AG09309 (cell line): ENCODE results near the gene RLN3.

Experiments
- DNase-seq: peaks from one replicate; pipeline ENCODE4 v3.0.0-alpha.2; 2010; ENCODE audit warnings: low read depth
- H3K4me3 ChIP-seq: 2 replicates; pipeline ENCODE4 v1.5.1; 2011; ENCODE audit warnings: mild to moderate bottlenecking, low read depth, low read length, moderate library complexity; ENCODE audit not compliant: control insufficient read depth
- TF ChIP-seq, protein P1 (sequence below): IDR thresholded peaks from 2 replicates; pipeline ENCODE4 v1.5.1; 2011; ENCODE audit warnings: mild to moderate bottlenecking, low read depth, low read length, inconsistent platforms; ENCODE audit not compliant: insufficient read depth, control insufficient read depth; ENCODE audit errors: missing control alignments

The RLN3 gene

DNA sequence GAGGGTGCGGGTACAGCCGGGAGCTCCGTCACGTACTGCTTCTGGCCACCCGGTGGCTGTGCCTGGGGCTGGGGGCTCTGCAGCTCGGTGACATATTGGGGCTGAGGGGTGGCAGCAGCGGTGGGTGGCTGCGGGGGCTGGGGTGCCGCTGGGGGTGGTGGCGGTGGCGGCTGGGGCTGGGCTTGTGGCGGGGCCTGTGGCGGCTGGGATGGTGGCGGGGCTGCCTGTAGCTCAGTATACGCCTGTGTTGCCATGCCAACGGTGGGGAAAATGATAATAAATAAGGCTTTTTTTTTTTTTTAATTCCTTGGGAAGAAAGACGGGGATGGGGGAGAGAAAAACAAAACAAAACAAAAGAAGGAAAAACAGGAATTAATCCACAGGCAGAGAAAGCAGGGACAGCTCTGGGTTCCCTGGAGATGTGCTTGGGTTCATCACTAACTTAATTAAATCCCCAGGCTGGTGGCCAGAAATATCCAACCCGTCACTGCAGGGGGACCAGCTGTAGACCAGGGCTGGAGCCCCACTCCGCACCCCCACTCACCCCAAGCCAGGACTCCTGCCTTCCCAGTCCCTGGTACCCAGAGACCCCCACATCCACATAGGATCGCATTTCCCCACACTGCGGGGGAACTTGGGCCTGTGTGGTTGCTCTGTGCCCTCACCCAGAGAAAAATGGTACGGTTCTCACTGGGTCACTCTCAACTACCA, 34.2 kb upstream of the RLN3 start:
- H3K4me3 ChIP-seq: no peak overlapping the region
- no peak for DNase-seq
- TF ChIP-seq, protein P1, sequence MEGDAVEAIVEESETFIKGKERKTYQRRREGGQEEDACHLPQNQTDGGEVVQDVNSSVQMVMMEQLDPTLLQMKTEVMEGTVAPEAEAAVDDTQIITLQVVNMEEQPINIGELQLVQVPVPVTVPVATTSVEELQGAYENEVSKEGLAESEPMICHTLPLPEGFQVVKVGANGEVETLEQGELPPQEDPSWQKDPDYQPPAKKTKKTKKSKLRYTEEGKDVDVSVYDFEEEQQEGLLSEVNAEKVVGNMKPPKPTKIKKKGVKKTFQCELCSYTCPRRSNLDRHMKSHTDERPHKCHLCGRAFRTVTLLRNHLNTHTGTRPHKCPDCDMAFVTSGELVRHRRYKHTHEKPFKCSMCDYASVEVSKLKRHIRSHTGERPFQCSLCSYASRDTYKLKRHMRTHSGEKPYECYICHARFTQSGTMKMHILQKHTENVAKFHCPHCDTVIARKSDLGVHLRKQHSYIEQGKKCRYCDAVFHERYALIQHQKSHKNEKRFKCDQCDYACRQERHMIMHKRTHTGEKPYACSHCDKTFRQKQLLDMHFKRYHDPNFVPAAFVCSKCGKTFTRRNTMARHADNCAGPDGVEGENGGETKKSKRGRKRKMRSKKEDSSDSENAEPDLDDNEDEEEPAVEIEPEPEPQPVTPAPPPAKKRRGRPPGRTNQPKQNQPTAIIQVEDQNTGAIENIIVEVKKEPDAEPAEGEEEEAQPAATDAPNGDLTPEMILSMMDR: no peak

DNA sequence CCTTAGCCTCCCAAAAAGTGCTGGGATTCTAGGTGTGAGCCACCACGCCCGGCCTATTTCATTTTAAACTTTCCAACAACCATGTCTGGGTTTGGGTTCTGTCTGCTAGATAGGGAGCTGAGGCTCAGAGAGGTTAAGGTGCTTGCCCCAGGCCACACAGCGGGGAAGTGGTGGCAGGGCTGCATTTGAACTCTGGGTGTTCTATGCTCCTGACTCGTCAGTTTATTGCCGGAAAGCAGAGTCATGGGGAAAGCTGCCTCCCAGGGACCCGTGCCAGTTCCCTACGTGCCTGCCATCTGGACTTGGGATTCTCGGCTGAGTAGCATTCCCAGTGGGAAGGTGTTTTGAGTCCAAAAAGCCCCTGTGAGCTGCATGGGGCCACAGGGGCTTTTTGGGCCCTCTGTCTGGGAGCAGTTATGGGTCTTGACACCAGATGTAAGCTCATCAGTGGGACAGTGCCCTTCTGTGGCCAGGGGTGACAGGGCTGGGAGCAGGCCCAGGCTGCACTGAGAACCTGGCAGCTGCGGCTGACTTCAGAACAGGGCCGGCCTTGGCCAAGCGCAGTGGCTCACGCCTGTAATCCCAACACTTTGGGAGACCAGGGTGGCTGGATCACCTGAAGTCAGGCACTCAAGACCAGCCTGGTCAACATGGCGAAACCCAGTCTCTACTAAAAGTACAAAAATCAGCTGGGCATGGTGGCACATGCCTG, 32.8 kb upstream of the RLN3 start:
- H3K4me3 ChIP-seq: no peak overlapping the region
- TF ChIP-seq, protein P1: no peak
- no peak for DNase-seq

DNA sequence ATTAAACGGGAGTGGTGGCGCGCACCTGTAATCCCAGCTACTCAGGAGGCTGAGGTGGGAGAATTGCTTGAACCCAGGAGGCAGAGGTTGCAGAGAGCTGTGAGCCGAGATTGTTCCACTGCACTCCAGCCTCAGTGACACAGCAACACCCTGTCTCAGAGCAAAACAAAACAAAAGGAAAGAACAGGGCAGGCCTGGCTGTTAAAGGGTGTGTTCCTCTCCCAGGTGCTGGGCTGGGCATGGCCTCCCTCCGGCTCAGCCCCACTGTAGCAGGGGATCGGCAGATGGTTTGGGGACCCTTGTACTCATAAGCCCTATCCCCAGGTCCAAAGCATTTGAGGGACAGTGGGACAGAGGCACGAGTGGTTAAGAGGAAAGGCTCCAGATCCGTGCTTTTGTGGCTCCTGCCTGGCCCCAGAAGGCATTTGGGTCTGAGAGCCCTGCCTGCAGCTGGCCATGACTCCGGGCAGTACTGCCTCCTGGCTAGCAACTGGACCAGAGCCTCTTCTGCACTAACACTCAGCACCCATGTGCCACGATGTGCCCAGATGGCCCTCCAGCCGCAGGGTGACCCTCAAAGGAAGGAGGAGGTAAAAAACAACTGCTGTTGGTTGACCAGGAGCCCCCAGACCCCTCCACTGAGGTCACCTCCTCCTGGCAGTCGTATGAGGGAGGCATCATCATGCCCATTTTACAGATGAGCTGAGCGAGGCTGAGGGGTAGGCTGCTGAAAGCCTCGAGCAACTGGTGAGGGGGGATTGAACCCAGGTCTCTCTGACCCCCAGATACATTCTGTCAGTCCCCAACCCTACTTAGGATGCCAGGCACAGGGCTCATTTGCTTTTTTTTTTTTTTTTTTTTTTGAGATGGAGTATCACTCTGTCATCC, 31.8 kb upstream of the RLN3 start:
- H3K4me3 ChIP-seq: no peak overlapping the region
- no peak for DNase-seq
- TF ChIP-seq, protein P1: no peak

DNA sequence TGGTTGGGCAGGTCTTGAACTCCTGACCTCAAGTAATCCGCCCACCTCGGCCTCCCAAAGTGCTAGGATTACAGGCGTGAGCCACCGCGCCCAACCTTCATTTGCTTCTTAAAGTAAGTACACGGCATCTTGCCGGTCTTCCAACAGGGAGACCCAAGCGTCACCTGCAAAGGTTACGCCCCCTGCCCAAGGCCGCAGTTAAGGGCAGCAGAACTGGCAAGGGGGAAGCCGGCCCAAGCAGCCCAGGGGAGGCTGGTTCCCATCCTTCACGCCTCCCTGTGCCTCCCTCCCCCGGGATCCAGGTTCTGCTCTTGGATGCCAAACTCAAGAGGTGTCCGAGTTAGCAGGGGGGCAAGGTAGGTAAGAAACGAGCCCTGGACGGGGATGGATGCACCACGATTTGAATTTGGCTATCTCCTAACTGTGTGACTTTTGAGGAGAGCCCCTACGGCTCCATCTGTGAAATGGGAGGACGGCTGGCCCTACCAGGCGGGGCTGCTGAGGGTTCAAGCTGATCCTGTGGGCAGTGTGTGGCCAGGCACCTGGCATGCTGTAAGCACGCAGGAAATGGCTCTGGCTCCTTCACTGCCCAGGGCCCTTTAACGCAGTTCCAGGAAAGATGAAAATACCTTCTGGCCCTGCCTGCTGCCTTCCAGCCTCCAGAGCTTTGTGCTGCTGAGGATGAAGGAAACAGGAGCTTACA, 30.9 kb upstream of the RLN3 start:
- TF ChIP-seq, protein P1: no peak
- no peak overlapping the region for H3K4me3 ChIP-seq
- no peak for DNase-seq

DNA sequence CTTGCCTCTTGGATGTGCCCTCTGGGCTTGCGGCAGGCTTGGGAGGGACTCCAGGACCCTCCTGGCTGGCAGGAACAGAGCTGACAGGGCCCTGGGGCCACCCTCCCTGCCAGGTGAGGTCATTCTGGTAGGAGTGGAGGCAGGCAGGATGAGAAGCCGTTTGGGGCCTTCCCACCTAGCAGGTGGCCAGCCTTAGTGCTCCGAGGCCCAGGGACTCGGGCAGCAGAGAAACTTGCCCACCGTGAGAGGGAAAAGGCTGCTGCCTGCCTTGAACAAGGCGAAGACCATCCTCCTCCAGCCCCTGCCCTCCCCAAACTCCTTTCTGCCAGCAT, 30.4 kb upstream of the RLN3 start:
- TF ChIP-seq, protein P1: no peak
- no peak overlapping the region for H3K4me3 ChIP-seq

DNA sequence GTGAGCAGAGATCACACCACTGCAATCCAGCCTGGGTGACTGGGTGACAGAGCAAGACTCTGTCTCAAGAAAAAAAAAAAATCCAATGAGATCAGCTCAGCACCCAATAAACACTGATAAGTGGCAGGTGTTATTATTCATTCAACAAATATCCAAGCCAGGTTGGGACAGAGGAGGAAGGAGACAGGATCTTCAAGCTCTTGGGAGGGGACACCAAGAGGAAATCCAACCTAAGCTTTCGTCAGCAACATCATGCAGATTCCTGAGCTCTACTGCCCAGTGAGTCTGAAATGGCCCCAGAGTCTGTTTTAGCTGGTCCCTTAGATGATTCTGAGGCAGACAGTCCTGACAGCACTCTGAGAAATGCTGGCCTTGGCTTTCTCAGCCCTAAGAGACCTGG, 29.5 kb upstream of the RLN3 start:
- no peak overlapping the region for H3K4me3 ChIP-seq
- TF ChIP-seq, protein P1: no peak
- DNase-seq: no peak

More for the DNA sequence above, 30.4 kb upstream of the RLN3 start:
- no peak for DNase-seq
